ENCODE measurements around the gene TSTD1.

TSTD1 gene

DNA sequence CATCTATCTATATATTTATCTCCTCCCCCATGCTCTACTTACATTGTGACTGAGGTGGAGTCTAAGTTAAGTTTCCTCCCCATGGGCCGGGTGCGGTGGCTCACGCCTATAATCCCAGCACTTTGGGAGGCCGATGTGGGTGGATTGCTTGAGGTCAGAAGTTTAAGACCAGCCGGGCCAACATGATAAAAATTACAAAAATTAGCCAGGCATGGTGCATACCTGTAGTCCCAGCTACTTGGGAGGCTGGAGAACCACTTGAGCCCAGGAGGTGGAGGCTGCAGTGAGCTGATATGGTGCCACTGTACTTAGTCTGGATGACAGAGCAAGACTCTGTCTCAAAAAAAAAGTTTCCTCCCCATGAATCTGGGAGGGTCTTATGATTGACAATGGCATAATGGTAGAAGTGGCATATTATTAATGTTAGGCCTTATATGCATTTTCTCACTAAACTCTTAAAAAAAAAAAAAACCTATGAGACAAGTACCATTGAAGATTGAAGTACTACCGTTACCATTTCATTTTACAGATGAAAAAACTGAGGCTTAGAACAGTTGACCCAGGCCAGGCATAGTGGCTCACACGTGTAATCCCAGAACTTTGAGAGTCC lies 29.1 kb downstream of the TSTD1 start:
- TF ChIP-seq, protein P1, sequence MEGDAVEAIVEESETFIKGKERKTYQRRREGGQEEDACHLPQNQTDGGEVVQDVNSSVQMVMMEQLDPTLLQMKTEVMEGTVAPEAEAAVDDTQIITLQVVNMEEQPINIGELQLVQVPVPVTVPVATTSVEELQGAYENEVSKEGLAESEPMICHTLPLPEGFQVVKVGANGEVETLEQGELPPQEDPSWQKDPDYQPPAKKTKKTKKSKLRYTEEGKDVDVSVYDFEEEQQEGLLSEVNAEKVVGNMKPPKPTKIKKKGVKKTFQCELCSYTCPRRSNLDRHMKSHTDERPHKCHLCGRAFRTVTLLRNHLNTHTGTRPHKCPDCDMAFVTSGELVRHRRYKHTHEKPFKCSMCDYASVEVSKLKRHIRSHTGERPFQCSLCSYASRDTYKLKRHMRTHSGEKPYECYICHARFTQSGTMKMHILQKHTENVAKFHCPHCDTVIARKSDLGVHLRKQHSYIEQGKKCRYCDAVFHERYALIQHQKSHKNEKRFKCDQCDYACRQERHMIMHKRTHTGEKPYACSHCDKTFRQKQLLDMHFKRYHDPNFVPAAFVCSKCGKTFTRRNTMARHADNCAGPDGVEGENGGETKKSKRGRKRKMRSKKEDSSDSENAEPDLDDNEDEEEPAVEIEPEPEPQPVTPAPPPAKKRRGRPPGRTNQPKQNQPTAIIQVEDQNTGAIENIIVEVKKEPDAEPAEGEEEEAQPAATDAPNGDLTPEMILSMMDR (IDR thresholded peaks at IDR 0.05; ENCODE audit: low read depth, low read length), result no peak
- DNase-seq, result no peak
- H3K36me3 ChIP-seq, result peaks cover 28% of the 10 kb centered on the region
- no peaks in the 10 kb centered on the region for H3K27me3 ChIP-seq (ENCODE audit: insufficient read depth, low read depth, severe bottlenecking)
- H3K4me3 ChIP-seq (ENCODE audit: low read depth, low read length), result no peak overlapping the region
- H3K27ac ChIP-seq, result no peak overlapping the region; the same call in 1 of the 2 replicates
- H3K9me3 ChIP-seq (ENCODE audit: severe bottlenecking), result no peaks in the 10 kb centered on the region

DNA sequence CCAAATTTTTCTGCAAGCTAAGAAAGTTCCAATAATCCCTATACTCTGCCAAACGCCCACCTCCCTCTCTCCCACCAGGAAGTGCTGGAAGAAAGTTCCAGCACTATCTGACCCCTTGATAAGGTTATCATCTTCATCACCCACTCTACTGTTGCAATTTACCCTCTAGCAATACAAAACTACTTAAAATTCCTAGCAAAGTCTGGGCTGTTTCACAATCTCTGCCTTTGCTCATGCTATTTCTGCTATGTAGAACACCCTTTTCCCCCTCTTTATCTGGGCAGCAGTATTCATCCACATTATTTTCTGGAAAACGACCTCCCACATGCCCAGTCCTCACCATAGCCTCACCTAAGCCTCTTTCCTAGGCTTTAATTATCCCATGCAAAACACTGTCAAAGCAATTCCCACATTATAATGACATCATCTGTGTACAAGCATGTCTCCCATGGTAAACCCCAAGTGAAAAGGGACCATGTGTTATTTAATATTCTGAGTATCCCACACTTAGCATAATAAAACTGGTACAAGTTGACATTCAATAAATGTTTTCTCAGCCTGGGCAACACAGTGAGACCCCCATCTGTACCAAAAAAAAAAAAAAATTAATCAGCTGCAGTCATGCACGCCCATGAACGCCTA lies 29.8 kb downstream of the TSTD1 start:
- no peak overlapping the region for H3K27ac ChIP-seq
- DNase-seq, result no peak
- no peaks in the 10 kb centered on the region for H3K9me3 ChIP-seq (ENCODE audit: severe bottlenecking)
- H3K4me3 ChIP-seq (ENCODE audit: low read depth, low read length), result no peak overlapping the region
- TF ChIP-seq, protein P1 (IDR thresholded peaks at IDR 0.05; ENCODE audit: low read depth, low read length), result no peak
- H3K36me3 ChIP-seq, result peaks cover 22% of the 10 kb centered on the region
- no peaks in the 10 kb centered on the region for H3K27me3 ChIP-seq (ENCODE audit: insufficient read depth, low read depth, severe bottlenecking)

DNA sequence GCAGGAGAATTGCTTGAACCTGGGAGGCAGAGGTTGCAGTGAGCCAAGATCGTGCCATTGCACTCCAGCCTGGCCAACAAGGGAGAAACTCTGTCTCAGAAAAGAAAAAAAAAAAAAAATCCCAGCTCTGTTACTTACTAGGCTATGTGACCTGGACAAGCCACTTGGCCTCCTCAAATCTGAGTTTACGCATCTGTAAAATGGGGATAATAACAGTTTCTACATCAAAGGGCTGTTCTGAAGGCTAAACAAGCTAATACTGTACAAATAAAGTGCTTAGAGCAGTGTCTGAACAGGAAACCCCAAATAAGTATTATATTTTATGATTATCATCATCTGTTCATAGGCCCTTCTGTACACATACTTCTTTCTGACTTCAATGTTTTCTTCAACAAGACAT lies 31.4 kb downstream of the TSTD1 start:
- Histone ChIP-seq H3K4me3 (ENCODE audit: low read depth, low read length) (no peak overlapping the region), H3K27me3 (ENCODE audit: insufficient read depth, low read depth, severe bottlenecking) (no peaks in the 10 kb centered on the region), H3K27ac (no peak overlapping the region), H3K36me3 (peaks cover 21% of the 10 kb centered on the region), H3K9me3 (ENCODE audit: severe bottlenecking) (no peaks in the 10 kb centered on the region)
- DNase-seq, result no peak
- TF ChIP-seq, protein P1 (IDR thresholded peaks at IDR 0.05; ENCODE audit: low read depth, low read length), result no peak

DNA sequence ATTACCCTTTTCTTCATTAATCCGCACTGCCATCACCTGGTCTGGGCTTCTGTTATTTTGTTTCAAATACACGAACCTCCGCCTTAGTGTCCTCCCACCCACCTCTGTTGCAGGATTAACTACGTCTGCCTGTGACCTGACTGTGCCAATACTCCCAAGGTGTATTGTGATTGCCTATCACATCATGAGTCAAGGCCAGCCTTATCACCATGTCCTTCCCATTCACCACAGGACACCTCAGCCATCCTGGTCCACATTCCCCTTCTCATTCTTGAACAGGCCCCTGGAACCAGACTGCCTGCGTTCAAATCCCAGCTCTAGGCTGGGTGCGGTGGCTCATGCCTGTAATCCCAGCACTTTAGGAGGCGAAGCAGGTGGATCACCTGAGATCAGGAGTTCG lies 32.2 kb downstream of the TSTD1 start:
- TF ChIP-seq, protein P1 (IDR thresholded peaks at IDR 0.05; ENCODE audit: low read depth, low read length), result no peak
- Histone ChIP-seq H3K36me3 (peaks cover 25% of the 10 kb centered on the region), H3K4me3 (ENCODE audit: low read depth, low read length) (no peak overlapping the region), H3K9me3 (ENCODE audit: severe bottlenecking) (no peaks in the 10 kb centered on the region), H3K27me3 (ENCODE audit: insufficient read depth, low read depth, severe bottlenecking) (no peaks in the 10 kb centered on the region), H3K27ac (no peak overlapping the region)
- no peak for DNase-seq

DNA sequence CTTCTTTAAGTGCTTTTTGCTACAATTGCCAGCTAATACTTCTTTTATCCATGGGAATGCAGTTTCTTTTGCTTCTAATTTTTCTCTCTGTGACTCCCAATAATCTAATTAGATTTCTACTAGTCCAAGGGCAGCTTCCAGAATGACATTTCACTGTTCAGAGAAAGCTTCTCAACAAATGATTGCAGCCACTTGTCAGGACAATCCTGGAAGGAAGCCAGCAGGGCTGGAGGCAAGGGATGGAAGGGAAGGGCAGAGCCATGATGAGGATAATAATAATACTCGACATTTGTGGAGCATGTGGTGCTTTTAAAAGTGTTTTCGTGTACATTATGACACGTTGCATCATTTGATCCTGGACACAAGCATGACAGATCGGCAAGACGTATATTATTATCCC lies 37.2 kb downstream of the TSTD1 start:
- no peak for DNase-seq
- H3K36me3 ChIP-seq, result peaks cover 56% of the 10 kb centered on the region
- no peaks in the 10 kb centered on the region for H3K27me3 ChIP-seq (ENCODE audit: insufficient read depth, low read depth, severe bottlenecking)
- no peak overlapping the region for H3K4me3 ChIP-seq (ENCODE audit: low read depth, low read length)
- H3K9me3 ChIP-seq (ENCODE audit: severe bottlenecking), result no peaks in the 10 kb centered on the region
- no peak overlapping the region for H3K27ac ChIP-seq
- TF ChIP-seq, protein P1 (IDR thresholded peaks at IDR 0.05; ENCODE audit: low read depth, low read length), result no peak
